Measurements from ENCODE around the gene CPED1.

- TF ChIP-seq CTCF (conservative IDR thresholded peaks at IDR 0.05; ENCODE audit: low read depth in 2 of 2): no peak
- no peak for TF ChIP-seq JUNB (IDR thresholded peaks at IDR 0.05; ENCODE audit: unreplicated experiment)
- TF ChIP-seq EZH2 (IDR thresholded peaks at IDR 0.05; ENCODE audit: low read depth, unreplicated experiment): no peak
- no peak for TF ChIP-seq REST (IDR thresholded peaks at IDR 0.05; ENCODE audit: unreplicated experiment)
- no peak for TF ChIP-seq POLR2AphosphoS5 (IDR thresholded peaks at IDR 0.05; ENCODE audit: low read depth)
- no peak for TF ChIP-seq EZH2phosphoT487 (IDR thresholded peaks at IDR 0.05; ENCODE audit: unreplicated experiment)
Observed at GRCh38 chr7:121140790-121141189, 152.3 kb downstream of the CPED1 start.

All from GM23338 (cell line).